Skeletal muscle satellite cell (primary cell): ENCODE measurements around the gene ETV3.

Experiments used
- H3K27me3 ChIP-seq: 2 replicates; pipeline ENCODE4 v1.7.0; 2013; ENCODE audit warnings: low read length; ENCODE audit not compliant: control insufficient read depth, insufficient read depth
- H3K36me3 ChIP-seq: 2 replicates; pipeline ENCODE4 v1.7.0; 2013; ENCODE audit warnings: mild to moderate bottlenecking, control low read depth, low read length; ENCODE audit not compliant: insufficient read depth
- H3K4me1 ChIP-seq: 2 replicates; pipeline ENCODE4 v1.7.0; 2013; ENCODE audit warnings: low read length; ENCODE audit not compliant: control insufficient read depth, insufficient read depth
- H3K4me2 ChIP-seq: 2 replicates; pipeline ENCODE4 v1.7.0; 2013; ENCODE audit warnings: mild to moderate bottlenecking, low read length
- H3K4me3 ChIP-seq: 2 replicates; pipeline ENCODE4 v1.7.0; 2013; ENCODE audit warnings: low read length
- H3K9ac ChIP-seq: 2 replicates; pipeline ENCODE4 v1.7.0; 2013; ENCODE audit warnings: mild to moderate bottlenecking, low read depth, low read length, moderate library complexity
- H3K9me3 ChIP-seq: replicated peaks from 2 replicates; pipeline ENCODE4 v1.7.0; 2013; ENCODE audit warnings: mild to moderate bottlenecking, control low read depth, low read length

ETV3 gene

GRCh38 chr1:157116737-157117103 is 21.5 kb downstream of the ETV3 start:
- peaks cover 32% of the 10 kb centered on the region for H3K27me3 ChIP-seq
- no peak overlapping the region for H3K4me3 ChIP-seq
- H3K9me3 ChIP-seq: no peaks in the 10 kb centered on the region
- no peak overlapping the region for H3K4me2 ChIP-seq
- H3K4me1 ChIP-seq: no peaks in the 10 kb centered on the region
- peaks cover 1% of the 10 kb centered on the region for H3K36me3 ChIP-seq
- H3K9ac ChIP-seq: no peak overlapping the region

- Histone ChIP-seq H3K4me3 (no peak overlapping the region), H3K9me3 (no peaks in the 10 kb centered on the region), H3K27me3 (peaks cover 38% of the 10 kb centered on the region), H3K4me2 (no peak overlapping the region), H3K4me1 (no peaks in the 10 kb centered on the region), H3K9ac (no peak overlapping the region), H3K36me3 (no peaks in the 10 kb centered on the region)
Measured at GRCh38 chr1:157115851-157116736, 22.1 kb downstream of the ETV3 start.

- H3K4me2 ChIP-seq: no peak overlapping the region
- no peaks in the 10 kb centered on the region for H3K4me1 ChIP-seq
- no peak overlapping the region for H3K4me3 ChIP-seq
- H3K27me3 ChIP-seq: peaks cover 45% of the 10 kb centered on the region
- no peaks in the 10 kb centered on the region for H3K36me3 ChIP-seq
- no peak overlapping the region for H3K9ac ChIP-seq
- H3K9me3 ChIP-seq: no peaks in the 10 kb centered on the region
Measured at GRCh38 chr1:157115429-157115838, 22.8 kb downstream of the ETV3 start.

DNA sequence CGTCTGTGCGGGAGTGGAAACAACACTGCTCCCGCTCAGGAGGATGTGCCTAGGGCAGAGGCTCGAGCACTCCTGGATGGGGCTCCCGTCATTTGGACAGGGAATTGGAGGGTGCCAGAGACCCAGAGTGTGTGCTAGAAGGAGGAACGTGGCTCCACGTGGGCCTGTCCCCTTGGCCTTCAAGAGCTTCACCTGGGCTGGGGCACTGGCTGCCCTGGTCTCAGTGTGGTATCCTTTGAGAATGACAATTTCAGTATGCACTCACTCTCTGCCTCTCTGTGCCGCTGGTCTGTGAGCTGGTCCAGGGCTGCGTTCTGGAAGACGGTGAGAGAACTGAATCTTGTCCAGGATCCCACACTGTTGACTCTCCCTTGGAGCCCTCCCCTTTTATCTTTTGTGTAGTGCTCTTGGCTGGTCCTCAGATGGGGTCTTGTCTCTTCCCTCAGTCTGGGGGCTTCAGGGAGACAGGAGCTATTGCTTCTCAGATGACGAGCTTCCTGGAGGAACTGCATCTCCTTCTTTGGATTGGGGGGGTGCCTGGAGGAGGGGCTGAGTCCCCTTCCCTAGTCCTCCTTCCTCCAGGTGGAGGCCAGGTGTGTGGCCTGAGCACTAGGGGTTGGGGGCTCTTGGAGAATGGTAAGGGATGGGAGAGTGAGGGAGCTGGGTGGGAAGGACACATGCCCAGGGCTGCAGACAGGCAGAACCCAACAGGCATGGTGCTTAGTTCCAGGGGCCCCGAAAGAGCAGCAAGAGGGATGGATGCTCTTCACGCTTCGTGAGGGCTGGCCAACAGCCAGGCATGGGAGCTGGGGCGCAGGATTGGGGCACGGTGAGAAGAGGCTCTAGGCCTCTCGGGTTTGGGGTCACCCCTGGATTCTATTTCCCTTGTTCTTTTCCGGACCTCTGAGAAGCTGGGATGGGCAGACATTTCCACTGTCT is 23.7 kb downstream of the ETV3 start:
- Histone ChIP-seq H3K4me3 (no peak overlapping the region), H3K4me1 (no peaks in the 10 kb centered on the region), H3K9me3 (no peaks in the 10 kb centered on the region), H3K4me2 (no peak overlapping the region), H3K27me3 (peaks cover 48% of the 10 kb centered on the region), H3K9ac (no peak overlapping the region), H3K36me3 (no peaks in the 10 kb centered on the region)

GRCh38 chr1:157113631-157114030 is 24.6 kb downstream of the ETV3 start:
- Histone ChIP-seq H3K9me3 (no peaks in the 10 kb centered on the region), H3K4me2 (no peak overlapping the region), H3K4me3 (no peak overlapping the region), H3K4me1 (no peaks in the 10 kb centered on the region), H3K9ac (no peak overlapping the region), H3K27me3 (peaks cover 48% of the 10 kb centered on the region), H3K36me3 (no peaks in the 10 kb centered on the region)

DNA sequence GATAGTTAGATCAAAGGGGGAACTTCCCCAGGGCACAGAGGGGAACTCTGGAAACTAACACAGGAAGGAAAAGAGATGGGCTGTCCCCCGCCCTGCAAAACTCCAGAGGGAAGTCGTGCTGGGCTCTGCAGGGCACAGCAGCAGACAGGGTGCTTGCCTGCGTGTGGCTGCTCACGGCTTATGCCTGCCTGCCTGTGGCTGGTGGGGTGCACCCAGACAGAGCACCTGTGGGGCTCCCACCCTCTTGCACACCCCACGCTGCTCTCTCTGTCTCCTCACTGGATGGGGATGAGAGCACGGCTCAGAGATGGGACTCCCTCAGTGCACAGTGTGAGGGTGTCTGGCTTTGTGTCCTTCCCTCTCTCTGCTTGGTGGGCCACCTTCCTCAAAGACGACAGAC is 25.1 kb downstream of the ETV3 start:
- H3K9me3 ChIP-seq: no peaks in the 10 kb centered on the region
- no peak overlapping the region for H3K4me2 ChIP-seq
- H3K4me3 ChIP-seq: no peak overlapping the region
- peaks cover 51% of the 10 kb centered on the region for H3K27me3 ChIP-seq
- no peak overlapping the region for H3K9ac ChIP-seq
- H3K4me1 ChIP-seq: no peaks in the 10 kb centered on the region
- no peaks in the 10 kb centered on the region for H3K36me3 ChIP-seq

- H3K36me3 ChIP-seq: no peaks in the 10 kb centered on the region
- no peaks in the 10 kb centered on the region for H3K9me3 ChIP-seq
- H3K4me3 ChIP-seq: no peak overlapping the region
- H3K4me2 ChIP-seq: no peak overlapping the region
- H3K9ac ChIP-seq: no peak overlapping the region
- no peaks in the 10 kb centered on the region for H3K4me1 ChIP-seq
- H3K27me3 ChIP-seq: peaks cover 59% of the 10 kb centered on the region
Measured at GRCh38 chr1:157112186-157112867, 25.9 kb downstream of the ETV3 start.

DNA sequence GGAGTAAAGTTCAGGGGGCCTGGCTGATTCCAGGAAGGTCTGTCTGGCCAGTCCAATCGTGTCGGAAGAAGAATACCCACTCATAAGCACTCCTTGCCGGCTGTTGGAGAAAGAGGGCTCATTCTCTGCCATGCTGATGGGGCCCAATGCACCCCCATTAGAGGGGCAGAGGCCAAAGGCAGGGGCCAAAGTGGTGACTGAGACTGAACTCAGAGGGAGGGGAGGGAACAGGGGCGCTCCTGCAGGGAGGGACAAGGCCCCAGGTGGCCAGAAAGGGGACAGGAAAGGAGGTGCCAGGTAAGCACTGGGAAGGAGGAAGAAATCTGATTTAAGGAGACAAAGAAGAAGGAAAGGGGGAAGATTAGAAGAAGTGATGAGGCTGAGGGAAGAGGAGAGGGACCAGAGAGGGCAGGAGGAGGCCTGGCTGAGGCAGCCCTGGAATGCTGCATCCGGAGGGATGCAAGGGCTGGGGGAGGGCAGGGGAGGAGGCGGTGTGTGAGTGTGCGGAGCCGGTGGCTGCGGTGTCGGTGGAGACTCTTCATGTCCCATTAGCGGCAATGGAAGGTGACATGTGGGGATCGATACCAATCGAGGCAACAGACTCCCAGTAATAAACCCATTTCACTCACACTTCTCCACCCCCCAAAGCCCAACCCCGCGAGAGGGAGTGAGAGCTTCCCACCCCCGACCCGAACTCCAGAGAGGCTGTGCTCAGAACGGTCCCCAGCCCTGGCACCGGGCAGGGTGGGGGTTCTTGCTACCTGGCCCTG is 26.6 kb downstream of the ETV3 start:
- H3K4me1 ChIP-seq: peaks cover 7% of the 10 kb centered on the region
- H3K36me3 ChIP-seq: no peaks in the 10 kb centered on the region
- H3K27me3 ChIP-seq: peaks cover 59% of the 10 kb centered on the region
- no peak overlapping the region for H3K4me2 ChIP-seq
- no peak overlapping the region for H3K4me3 ChIP-seq
- H3K9ac ChIP-seq: no peak overlapping the region
- H3K9me3 ChIP-seq: no peaks in the 10 kb centered on the region

GRCh38 chr1:157110686-157111085 is 27.5 kb downstream of the ETV3 start:
- no peaks in the 10 kb centered on the region for H3K36me3 ChIP-seq
- H3K4me3 ChIP-seq: no peak overlapping the region
- peaks cover 57% of the 10 kb centered on the region for H3K27me3 ChIP-seq
- H3K9ac ChIP-seq: no peak overlapping the region
- peaks cover 15% of the 10 kb centered on the region for H3K4me1 ChIP-seq
- no peak overlapping the region for H3K4me2 ChIP-seq
- no peaks in the 10 kb centered on the region for H3K9me3 ChIP-seq

- no peak overlapping the region for H3K9ac ChIP-seq
- H3K27me3 ChIP-seq: peaks cover 53% of the 10 kb centered on the region
- H3K4me1 ChIP-seq: peaks cover 15% of the 10 kb centered on the region
- no peaks in the 10 kb centered on the region for H3K9me3 ChIP-seq
- H3K36me3 ChIP-seq: no peaks in the 10 kb centered on the region
- no peak overlapping the region for H3K4me3 ChIP-seq
- H3K4me2 ChIP-seq: no peak overlapping the region
Measured at GRCh38 chr1:157110003-157110402, 28.2 kb downstream of the ETV3 start.
